CD4-positive, alpha-beta T cell (primary cell): ENCODE results near the gene LTB4R. TPM values are rescaled to one million over a fixed set of nuclear protein-coding genes. Genes with fewer than 3 reads are reported as not detected.

ENCODE experiments used
- ATAC-seq: fragments of 200-7000 bp; cut with Tn5 transposase; one replicate; pipeline ENCODE4 v1.10.0; 2022; ENCODE audit warnings: mild to moderate bottlenecking; ENCODE audit not compliant: poor library complexity
- CTCF ChIA-PET: fragments of 350-600 bp; sonication (Branson Sonifier 250); formaldehyde crosslinking; loops from one replicate; lab custom pipeline; 2021; ENCODE audit warnings: antibody characterized with exemption, inconsistent platforms; lab: Charles Lee
- POLR2A ChIA-PET: fragments of 350-600 bp; sonication (Branson Sonifier 250); formaldehyde crosslinking; loops from one replicate; lab custom pipeline; 2021; ENCODE audit warnings: antibody characterized with exemption, inconsistent platforms; lab: Charles Lee
- DNase-seq, 14 experiments: peaks; one replicate each; pipeline ENCODE4 v3.0.0-alpha.2; 2013 to 2020; ENCODE audit warnings: mixed read lengths in 2 of 14
- H3K27ac ChIP-seq, 2 donors: one replicate each; pipeline versions ENCODE4 v1.5.1 to v1.7.0; 2013; ENCODE audit warnings: low read length in 2 of 2, low read depth in 1 of 2, mild to moderate bottlenecking in 1 of 2
- H3K27me3 ChIP-seq, 2 experiments: 1 replicate in 1 of 2; 2 replicates in 1 of 2; pipeline versions ENCODE4 v1.6.1 to v1.7.0; 2013; ENCODE audit warnings: low read length in 2 of 2, control low read depth in 1 of 2, mild to moderate bottlenecking in 1 of 2, moderate library complexity in 1 of 2; ENCODE audit not compliant: insufficient read depth in 2 of 2, control insufficient read depth in 1 of 2
- H3K36me3 ChIP-seq: one replicate; pipeline ENCODE4 v1.6.1; 2013; ENCODE audit warnings: low read length, control low read depth; ENCODE audit not compliant: insufficient read depth
- H3K4me1 ChIP-seq: one replicate; pipeline ENCODE4 v1.6.1; 2013; ENCODE audit warnings: low read length, control low read depth; ENCODE audit not compliant: insufficient read depth
- H3K4me3 ChIP-seq: one replicate; pipeline ENCODE4 v1.5.1; 2013; ENCODE audit warnings: mild to moderate bottlenecking, low read length, moderate library complexity
- H3K9me3 ChIP-seq, 2 experiments: 1 replicate in 1 of 2; 2 replicates in 1 of 2; pipeline versions ENCODE4 v1.6.1 to v1.7.0; 2013; ENCODE audit warnings: low read length in 2 of 2, mild to moderate bottlenecking in 2 of 2, control low read depth in 1 of 2, moderate library complexity in 1 of 2; ENCODE audit not compliant: control insufficient read depth in 1 of 2, insufficient read depth in 1 of 2
- H3K27ac Mint-ChIP-seq: one replicate; pipeline ENCODE4 v1.8.0; 2020; ENCODE audit warnings: mixed read lengths
- H3K27me3 Mint-ChIP-seq: one replicate; pipeline ENCODE4 v1.8.0; 2021; ENCODE audit warnings: mixed read lengths
- H3K36me3 Mint-ChIP-seq: one replicate; pipeline ENCODE4 v1.8.0; 2021; ENCODE audit warnings: low read depth, mixed read lengths
- H3K4me1 Mint-ChIP-seq: one replicate; pipeline ENCODE4 v1.8.0; 2021; ENCODE audit warnings: low read depth, mixed read lengths
- H3K4me3 Mint-ChIP-seq: one replicate; pipeline ENCODE4 v1.8.0; 2020; ENCODE audit warnings: mild to moderate bottlenecking, mixed read lengths
- H3K9me3 Mint-ChIP-seq: one replicate; pipeline ENCODE4 v1.8.0; 2020; ENCODE audit warnings: mixed read lengths
- intact Hi-C, 2 experiments: fragments of 100-400 bp; cut with DNase I in 1 of 2; cut with micrococcal nuclease in 1 of 2; formaldehyde crosslinking; loops; one replicate each; pipeline versions ENCODE4 v1.15.1 to v1.9.0; 2023 to 2025; cut with DNase I, micrococcal nuclease
- total RNA-seq, 174 experiments: library from RNA in 2 of 174; stranded (reverse) in 2 of 174; gene quantifications; one replicate each; pipeline ENCODE4 v1.2.3 and lab custom pipeline; 2021 to 2026
- TF ChIP-seq, protein P1 (sequence below): fragments of 200-600 bp; IDR thresholded peaks from one replicate; pipeline ENCODE4 v1.8.0; 2022; ENCODE audit warnings: antibody characterized with exemption, mild to moderate bottlenecking

The LTB4R gene
- total RNA-seq, 2 experiments from 2014 or later, result 15.6 to 18.3 TPM

DNA sequence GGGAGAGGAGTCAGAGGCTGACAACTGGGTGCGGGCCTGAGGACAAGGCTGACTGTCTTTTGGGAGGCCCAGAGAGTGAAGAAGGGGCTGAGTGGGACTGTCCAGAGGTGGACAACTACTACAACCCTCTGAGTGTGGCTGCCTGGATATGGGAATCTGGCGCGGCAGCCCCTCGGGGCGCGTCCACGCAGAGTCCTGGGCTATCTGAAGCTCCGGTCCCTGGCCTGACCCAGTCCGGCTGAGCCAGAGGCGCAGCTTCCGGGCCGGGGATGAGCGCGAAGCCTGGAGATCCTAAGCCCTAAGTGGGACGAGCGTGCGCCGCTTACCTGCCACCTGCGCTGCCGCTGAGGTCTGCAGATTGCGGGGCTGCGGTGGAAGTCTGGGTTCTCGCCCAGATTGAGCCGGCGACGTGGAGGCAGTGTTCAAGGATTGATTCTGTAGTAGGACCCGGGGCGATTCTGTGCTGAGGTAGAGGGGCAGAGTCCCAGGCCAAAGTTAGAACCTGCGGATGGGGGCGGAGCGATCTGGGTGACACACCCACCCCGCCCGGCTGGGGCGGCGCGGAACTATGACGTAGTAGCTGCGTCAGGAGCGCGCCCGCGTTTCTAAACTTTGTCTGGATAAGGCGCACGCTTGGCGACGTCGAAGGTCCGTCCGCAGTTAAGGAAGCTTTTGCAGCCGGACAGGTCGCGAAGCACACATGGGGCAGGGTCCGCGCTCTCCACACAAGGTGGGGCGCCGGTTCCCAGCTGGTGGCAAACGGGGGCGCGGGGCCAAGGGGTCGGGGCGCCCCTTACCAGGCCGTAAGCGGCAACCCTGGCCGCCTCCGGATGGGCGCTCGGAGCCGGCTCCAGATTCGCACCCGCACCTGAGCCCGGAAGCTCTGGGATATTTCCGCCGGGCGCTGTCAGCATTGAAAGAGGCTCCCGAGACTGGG is 11.8 kb upstream of the LTB4R start, which contains the start of the genes DHRS1 and NOP9:
DHRS1 (minus strand) TSS at position 526 of the 937 bp plus-strand sequence. CDS start 674 bp downstream, outside the sequence.
NOP9 (plus strand) TSS at position 596 of the 937 bp plus-strand sequence; CDS start at position 701, 105 bp downstream.
- H3K4me1 Mint-ChIP-seq, result peaks cover 64% of the 10 kb centered on the region
- POLR2A ChIA-PET, result interaction anchor here (0.7 to 5.7 kb wide), 20 partner anchors 9 to 209 kb away, joined by 3 to 66 read pairs (median 6); partner anchors contain the start of genes CBLN3, CHMP4A, CIDEB and DCAF11

DNA sequence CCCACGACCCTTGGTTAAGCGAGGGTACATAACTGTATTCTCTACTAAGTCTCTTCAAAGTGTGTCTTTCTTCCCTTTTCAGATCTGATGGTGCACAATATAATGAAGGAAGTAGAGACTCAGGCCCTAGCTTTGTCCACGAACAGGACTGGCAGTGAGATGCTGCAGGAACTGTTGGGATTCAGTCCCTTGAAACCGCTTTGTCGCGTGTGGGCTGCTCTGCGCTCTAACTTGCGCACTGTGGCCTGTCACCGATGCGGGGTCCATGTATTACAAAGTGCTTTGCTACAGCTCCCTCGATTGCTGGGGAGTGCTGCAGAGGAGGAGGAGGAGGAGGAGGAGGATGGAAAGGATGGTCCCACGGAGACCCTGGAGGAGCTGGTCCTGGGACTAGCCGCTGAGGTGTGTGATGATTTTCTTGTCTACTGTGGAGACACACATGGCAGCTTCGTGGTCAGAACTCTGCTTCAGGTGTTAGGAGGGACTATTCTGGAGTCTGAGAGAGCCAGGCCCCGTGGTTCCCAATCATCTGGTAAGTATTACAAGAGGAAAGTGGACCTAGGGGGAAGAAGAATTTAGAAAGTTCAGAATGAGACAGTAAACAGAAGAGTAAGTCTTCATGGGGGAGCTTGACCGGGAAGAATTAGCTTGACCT is 10.8 kb upstream of the LTB4R start:
- Mint-ChIP-seq H3K27ac (peak overlapping the region; percentile 98), H3K4me3 (peak overlapping the region; percentile 99), H3K9me3 (no peaks in the 10 kb centered on the region), H3K4me1 (peaks cover 64% of the 10 kb centered on the region), H3K27me3 (no peaks in the 10 kb centered on the region), H3K36me3 (peaks cover 89% of the 10 kb centered on the region)
- Histone ChIP-seq H3K4me1 (peaks cover 56% of the 10 kb centered on the region), H3K27ac (peak overlapping the region; percentile 81 to 87), H3K9me3 (no peaks in the 10 kb centered on the region), H3K36me3 (peaks cover 59% of the 10 kb centered on the region), H3K4me3 (peak overlapping the region; percentile 87), H3K27me3 (no peaks in the 10 kb centered on the region)
- intact Hi-C loops, result no loop called here
- ChIA-PET CTCF (interaction anchor here (1.0 to 6.8 kb wide), 6 partner anchors 9 to 131 kb away, joined by 3 to 90 read pairs (median 16); partner anchors contain the start of genes CIDEB, LTB4R, LTB4R2 and MDP1), POLR2A (interaction anchor here (0.8 to 5.7 kb wide), 20 partner anchors 8 to 210 kb away, joined by 3 to 66 read pairs (median 4); partner anchors contain the start of genes CBLN3, CHMP4A, CIDEB and DCAF11)
- ATAC-seq (no peak), DNase-seq (no peak)
- TF ChIP-seq, protein P1, sequence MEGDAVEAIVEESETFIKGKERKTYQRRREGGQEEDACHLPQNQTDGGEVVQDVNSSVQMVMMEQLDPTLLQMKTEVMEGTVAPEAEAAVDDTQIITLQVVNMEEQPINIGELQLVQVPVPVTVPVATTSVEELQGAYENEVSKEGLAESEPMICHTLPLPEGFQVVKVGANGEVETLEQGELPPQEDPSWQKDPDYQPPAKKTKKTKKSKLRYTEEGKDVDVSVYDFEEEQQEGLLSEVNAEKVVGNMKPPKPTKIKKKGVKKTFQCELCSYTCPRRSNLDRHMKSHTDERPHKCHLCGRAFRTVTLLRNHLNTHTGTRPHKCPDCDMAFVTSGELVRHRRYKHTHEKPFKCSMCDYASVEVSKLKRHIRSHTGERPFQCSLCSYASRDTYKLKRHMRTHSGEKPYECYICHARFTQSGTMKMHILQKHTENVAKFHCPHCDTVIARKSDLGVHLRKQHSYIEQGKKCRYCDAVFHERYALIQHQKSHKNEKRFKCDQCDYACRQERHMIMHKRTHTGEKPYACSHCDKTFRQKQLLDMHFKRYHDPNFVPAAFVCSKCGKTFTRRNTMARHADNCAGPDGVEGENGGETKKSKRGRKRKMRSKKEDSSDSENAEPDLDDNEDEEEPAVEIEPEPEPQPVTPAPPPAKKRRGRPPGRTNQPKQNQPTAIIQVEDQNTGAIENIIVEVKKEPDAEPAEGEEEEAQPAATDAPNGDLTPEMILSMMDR, result no peak

More for the DNA sequence above, 11.8 kb upstream of the LTB4R start, which contains the start of the genes DHRS1 and NOP9:
- Mint-ChIP-seq H3K27ac (peak within 1 kb of the TSS; percentile 98), H3K4me3 (peak within 1 kb of the TSS; percentile 99), H3K36me3 (peaks cover 87% of the 10 kb centered on the region), H3K9me3 (no peaks in the 10 kb centered on the region), H3K27me3 (no peaks in the 10 kb centered on the region)
- H3K4me1 ChIP-seq, result peaks cover 56% of the 10 kb centered on the region
- peak within 1 kb of the TSS; percentile 87 for H3K4me3 ChIP-seq
- no peaks in the 10 kb centered on the region for H3K27me3 ChIP-seq
- CTCF ChIA-PET, result interaction anchor here (2.0 to 6.8 kb wide), 6 partner anchors 10 to 132 kb away, joined by 6 to 90 read pairs (median 20); partner anchors contain the start of genes CIDEB, LTB4R, LTB4R2 and MDP1
- peaks cover 54% of the 10 kb centered on the region for H3K36me3 ChIP-seq
- H3K27ac ChIP-seq, result peak within 1 kb of the TSS; percentile 81 to 87
- peak; percentile 77 for ATAC-seq
- peak; percentile 86 to 98 (median 92) for DNase-seq
- no peaks in the 10 kb centered on the region for H3K9me3 ChIP-seq
- intact Hi-C loops, result loop anchor here in 1 of 2 experiments (5.0 to 10.0 kb wide), 3 partner anchors 187 to 325 kb away; partner anchors contain the start of genes DCAF11 and NRL
- TF ChIP-seq, protein P1, result no peak

DNA sequence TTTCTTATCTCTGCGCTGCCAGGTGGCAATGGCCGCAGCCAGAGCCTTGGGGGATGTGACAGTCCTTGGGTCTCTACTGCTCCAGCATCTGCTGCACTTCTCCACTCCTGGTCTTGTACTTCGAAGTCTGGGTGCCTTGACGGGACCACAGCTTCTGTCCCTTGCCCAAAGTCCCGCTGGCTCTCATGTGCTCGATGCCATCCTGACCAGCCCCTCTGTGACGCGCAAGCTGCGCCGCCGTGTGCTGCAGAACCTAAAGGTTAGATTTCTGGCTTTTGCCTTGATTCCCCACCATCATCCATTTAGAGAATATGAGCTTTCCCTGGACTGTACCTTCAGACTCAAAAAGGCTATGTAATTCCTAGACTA is 7.3 kb upstream of the LTB4R start:
- TF ChIP-seq, protein P1, result no peak
- Histone ChIP-seq H3K4me1 (peaks cover 45% of the 10 kb centered on the region), H3K27me3 (no peaks in the 10 kb centered on the region), H3K36me3 (peaks cover 73% of the 10 kb centered on the region), H3K9me3 (no peaks in the 10 kb centered on the region), H3K4me3 (no peak overlapping the region), H3K27ac (no peak overlapping the region)
- Mint-ChIP-seq H3K4me3 (no peak overlapping the region), H3K36me3 (peaks cover 91% of the 10 kb centered on the region), H3K4me1 (peaks cover 55% of the 10 kb centered on the region), H3K27ac (no peak overlapping the region), H3K9me3 (no peaks in the 10 kb centered on the region), H3K27me3 (no peaks in the 10 kb centered on the region)
- POLR2A ChIA-PET, result interaction anchor here (0.6 to 1.4 kb wide), 2 partner anchors 61 to 1030 kb away, joined by 3 to 4 read pairs; partner anchors contain the start of gene TINF2
- intact Hi-C loops, result no loop called here
- no peak for DNase-seq
- ATAC-seq, result no peak
- CTCF ChIA-PET, result interaction anchor here (1.2 to 1.4 kb wide), 2 partner anchors 30 to 88 kb away, joined by 3 read pairs; partner anchors contain the start of gene MDP1
